Activated naive CD4-positive, alpha-beta T cell treated with Interleukin-2 at 50 U/mL for 16 hours (primary cell): ENCODE data around the gene UBE2C.
"Not testable (repeated sequence)": the region's sequence is repeated elsewhere in the genome, so short reads cannot be mapped to it uniquely, and the experiment has no call there.

Experiments
- DNase-seq: peaks from one replicate; pipeline ENCODE4 v3.0.0-alpha.2; 2020

Gene UBE2C

GRCh38 chr20:45798935-45799642, 13.4 kb upstream of the UBE2C start:
- peak; percentile 62 for DNase-seq

DNA sequence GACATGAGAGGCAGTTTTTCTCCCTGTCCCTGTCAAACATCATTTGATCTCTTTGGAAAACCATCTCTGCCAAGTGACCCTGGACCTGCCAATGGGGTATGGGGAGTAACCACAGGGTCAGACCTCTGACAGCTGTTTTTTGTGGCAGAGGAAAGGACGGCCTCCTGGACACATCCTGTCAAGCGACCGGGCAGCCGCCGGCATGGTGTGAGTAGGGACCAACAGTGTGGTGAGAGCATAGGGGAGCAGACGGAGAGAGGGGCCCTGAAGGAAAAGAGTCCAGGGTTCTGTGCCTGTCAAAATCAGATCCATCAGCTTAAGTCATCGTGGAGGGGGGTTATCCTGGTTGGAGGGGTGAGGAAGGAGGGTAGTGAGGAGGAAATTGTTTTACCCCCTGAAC, 10.6 kb upstream of the UBE2C start:
- no peak for DNase-seq

DNA sequence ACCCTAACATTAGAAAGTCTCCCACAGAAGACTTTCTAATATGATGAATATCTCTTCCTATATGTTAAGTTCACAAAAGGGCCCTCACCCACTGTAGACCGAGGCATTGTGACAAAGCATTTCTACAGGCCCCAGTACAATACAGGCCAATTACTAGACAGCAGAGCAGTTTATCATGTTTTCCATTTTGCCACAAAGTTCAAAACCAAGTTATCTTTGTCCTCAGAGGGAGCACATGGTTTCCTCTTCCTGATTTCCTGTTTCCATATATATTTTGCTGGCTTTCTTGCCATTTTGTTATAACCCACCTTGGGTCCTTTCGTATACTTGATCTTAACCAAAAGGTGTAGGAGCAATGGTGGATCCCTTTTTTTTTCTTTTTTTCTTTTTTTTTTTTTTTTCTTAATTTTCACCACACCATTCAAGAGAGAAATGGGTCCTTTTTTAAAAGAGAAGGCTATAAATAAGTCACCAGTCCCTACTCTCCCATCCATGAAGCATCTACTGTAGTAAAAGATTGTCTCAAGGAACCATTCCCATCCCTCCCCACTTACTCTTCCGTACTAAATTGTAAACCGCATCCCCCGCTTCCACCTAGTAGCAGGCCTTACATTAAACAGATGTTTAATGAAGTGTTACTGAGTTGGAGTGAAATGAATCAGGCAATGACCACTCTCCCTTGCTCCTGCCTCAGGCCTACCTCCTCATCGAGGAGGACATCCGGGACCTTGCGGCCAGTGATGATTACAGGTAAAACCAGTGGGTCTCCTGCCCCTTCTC, 2.1 kb upstream of the UBE2C start:
- DNase-seq, result no peak

DNA sequence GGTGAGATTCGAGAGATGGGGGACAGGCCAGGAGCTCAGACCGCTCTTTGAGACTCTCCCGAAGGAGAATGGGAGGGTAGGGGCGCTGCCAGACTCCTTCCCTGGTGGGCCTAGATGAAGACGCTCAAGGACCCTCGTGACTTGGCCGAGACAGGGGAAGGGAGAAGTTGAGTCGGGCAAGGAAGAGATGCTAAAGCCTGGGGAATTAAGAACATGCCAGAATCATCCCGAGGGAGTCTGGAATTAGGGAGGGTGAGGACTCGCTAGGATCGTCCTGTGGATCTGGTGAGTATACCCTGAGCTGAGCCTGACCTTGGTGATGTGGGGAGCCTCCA, 529 bp downstream of the UBE2C start:
- DNase-seq, result no peak

DNA sequence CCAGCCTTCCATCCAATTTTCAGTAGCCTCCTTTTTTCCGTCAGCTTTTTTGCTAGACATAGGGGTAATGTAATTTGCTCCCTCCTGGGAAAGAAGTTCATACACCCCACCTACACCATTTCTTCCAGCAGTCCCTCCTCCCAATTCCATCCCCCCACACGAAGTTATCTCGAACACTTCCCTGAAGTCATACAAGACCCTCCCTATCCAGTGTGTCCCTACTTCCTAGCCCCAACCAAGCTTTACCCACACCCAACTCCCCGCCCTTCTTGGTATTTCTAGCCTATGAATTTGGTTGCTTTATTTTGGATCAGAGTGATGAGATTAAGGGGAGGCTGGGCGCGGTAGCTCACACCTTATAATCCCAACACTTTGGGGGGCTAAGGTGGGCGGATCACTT, 1.0 kb downstream of the UBE2C start:
- no peak for DNase-seq

- DNase-seq, result no peak
These were observed 1.9 kb downstream of the UBE2C start for GRCh38 chr20:45814314-45814713.

DNA sequence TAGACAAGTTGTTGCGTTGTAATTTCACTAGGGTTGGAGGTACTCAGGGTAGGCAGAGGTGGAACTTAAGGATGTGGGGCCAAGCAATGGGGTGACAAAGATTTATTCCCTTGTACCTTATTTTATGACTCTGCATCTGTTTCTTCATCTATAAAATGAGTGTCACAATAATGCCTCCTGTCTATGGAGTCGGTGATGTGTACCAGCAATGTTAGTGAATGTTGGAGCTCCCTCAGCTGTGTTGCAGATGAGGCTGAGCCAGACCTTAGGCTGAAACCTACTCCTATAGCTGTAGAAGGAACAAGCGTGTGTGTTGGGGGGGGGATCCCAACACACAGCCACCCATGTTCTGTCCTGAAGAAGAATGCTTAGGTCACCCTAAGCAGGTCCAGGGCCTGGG, 4.5 kb downstream of the UBE2C start:
- DNase-seq, result no peak

DNA sequence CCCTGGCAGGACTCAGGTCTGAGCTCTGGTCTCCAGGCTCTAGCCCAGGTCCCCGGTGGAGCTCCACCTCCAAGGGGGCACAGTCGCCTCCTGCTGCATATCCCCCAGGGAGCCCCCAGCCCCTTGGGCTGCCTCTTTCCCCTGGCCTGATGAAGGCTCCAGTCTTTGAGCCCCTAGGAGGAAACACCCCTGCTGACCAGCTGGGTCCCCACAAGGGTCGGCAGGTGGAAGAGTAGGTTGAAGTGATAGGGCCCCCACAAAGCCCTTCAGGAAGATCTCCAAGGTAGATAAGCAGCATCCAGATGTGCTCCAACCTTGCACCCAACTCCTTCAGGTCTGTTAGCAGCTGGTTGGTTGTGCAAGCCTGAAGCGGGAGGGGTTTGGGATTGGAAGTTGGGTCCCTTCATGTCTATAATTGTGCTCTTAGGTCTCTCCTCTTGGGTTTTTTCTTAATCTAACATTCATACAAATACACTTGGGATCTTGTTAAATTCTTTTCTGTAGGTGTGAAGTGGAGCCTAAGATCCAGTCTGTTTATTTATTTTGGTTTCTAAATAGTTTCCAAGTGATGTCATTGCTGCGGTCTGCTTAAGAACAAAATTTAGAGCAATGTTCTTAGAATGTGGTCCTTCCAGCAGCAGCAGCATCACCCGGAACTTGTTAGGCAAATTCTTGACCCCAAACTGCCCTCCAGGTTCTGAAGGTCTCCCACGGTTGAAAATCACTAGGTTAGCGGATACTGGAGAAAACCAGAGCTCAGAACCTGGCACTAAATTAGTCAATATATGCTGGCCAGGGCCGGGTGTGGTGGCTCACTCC, 5.1 kb downstream of the UBE2C start:
- no peak for DNase-seq

DNA sequence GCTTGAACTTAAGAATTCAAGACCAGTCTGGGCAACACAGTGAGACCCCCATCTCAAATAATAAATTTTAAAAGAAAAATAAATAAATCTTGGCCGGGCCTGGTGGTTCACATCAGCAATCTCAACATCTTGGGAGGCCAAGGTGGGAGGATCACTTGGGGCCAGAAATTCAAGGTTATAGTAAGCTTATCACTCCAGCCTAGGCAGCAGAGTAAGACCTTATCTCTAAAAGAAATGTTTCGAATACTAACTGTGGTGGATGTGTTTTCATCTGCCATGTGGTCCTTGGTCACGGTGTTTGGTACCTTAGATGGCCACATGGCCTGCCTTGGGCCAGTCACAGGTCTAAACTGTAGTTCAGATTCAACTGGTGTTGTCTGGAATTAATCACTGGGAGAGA, 5.8 kb downstream of the UBE2C start:
- no peak for DNase-seq

GRCh38 chr20:45819466-45819865, 7.0 kb downstream of the UBE2C start:
- DNase-seq, result no peak

GRCh38 chr20:45821947-45822346, 9.5 kb downstream of the UBE2C start:
- DNase-seq, result no peak

GRCh38 chr20:45822857-45823256, 10.4 kb downstream of the UBE2C start:
- DNase-seq, result no peak

DNA sequence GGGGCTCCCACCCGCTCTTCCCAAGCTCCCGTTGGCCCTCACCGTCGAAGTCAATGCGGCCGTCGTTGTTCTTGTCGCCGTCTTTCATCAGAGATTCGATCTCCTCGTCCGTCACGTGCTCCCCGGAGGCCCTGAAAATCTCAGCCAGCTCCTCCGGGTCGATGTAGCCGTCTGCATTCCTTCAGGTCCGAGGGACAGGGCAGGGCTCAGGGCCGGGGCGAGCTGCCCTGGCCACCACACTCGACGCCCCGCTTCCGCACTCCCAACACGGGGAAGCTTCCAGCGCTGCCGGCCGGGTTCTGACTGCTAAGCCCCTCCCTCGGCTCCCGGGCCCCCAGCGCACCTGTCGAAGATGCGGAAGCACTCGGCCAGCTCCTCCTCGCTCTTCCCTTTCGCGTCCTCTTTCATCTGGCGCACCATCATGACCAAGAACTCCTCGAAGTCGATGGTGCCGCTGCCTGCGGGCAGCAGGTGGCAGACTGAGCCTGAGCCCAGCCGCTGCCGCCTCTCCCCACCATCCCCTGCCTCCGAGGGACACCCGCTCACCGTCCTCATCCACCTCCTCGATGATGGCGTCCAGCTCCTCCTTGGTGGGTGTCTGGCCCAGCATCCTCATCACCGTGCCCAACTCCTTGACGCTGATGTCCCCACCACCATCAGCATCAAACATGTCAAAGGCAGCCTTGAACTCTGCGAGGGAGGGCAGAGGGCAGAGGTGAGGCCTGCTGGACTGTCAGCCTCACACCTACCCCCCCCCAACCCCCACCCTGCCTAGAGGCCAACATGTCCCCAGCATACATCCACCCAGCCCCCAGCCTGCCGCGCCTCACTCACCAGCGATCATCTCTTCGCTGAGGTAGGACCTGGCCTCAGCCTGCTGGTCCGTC, 11.7 kb downstream of the UBE2C start:
- peak; percentile 58 for DNase-seq

DNA sequence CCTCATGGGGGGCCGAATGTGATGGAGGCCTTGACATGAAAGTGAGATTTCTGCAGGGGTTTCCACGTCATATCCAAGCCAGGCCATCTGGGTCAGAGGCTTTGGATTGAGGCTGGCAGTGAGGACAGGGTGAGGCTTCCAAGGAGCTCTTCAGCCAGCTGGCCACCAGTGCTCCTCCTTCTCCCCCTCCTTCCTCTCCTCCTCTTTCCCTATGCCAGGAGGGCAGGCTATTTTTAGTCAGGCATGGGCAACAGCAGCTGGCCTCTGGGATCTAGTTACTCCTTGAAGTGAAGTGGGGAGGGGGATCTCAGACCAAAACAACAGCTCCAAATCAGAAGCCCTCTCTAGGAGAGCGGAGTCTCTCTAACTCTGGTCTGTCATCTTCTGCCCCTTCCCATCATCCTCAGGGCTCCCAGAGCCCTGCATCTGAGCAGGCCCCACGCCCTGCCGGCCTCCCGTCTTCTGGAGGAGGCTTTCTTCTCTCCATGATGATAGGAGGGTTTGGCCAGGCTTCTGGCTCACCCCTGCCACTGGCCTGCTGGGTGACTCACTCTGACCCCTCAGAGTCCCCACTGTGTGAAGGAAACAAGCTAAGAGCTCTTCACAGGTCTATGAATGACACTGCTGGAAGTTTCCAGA, 14.1 kb downstream of the UBE2C start:
- no peak for DNase-seq

DNA sequence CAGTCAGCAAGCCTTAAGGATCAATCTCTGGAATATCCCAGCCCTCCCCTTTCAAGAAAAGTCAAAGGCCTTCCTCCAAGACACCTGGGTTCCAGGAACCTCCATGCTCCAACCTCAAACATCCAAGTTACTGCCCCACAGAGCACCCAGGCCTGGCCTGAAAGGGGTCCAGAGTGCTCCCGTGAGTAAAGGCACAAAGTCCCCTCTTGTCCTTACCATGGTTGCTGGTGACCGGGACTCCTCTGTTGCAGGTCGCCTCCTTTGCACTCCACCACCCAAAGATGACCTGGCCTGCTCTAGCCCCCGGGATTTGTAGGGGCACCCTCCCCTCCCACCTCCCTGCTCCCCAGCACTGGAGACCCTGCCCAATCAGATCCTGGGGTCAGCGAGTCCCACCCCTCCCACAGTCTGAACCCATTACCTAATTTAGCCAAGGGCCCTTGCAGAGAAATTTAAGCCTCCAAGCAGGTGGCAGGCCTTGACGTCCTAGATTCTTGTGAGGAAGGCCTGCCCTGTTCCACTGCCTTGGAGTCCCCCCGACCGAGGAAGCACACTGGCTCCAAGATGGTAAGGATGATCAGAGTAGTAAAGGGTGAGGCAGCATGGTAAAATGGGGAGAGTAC, 14.7 kb downstream of the UBE2C start, which contains the start of gene TNNC2:
Gene TNNC2 (minus strand): TSS at position 283 of the 623 bp plus-strand sequence. CDS start 64 bp downstream, at position 219.
- no peak for DNase-seq

GRCh38 chr20:45827712-45828111, 15.3 kb downstream of the UBE2C start:
- DNase-seq, result no peak

GRCh38 chr20:45828589-45828988, 16.1 kb downstream of the UBE2C start:
- no peak for DNase-seq

DNA sequence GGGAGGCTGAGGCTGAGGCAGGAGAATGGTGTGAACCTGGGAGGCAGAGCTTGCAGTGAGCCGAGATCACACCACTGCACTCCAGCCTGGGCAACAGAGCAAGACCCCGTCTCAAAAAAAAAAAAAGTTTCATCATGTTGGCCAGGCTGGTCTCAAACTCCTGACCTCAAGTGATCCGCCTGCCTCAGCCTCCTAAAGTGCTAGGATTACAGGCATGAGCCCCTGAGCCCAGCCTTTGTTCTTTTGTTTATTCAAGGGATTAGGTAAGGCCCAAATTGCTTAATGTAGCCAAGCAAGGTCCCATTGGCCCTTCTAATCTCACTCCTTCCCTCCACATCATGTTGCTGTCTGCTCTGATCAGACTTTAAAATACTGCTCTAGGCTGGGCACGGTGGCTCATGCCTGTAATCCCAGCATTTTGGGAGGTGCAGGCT, 17.2 kb downstream of the UBE2C start:
- not testable (repeated sequence) for DNase-seq

GRCh38 chr20:45832619-45833018, 20.2 kb downstream of the UBE2C start:
- DNase-seq, result no peak

- peak; percentile 24 for DNase-seq
These were observed 20.8 kb downstream of the UBE2C start, which contains the start of gene SNX21 for GRCh38 chr20:45833030-45833882. Gene SNX21, plus strand, starts transcription at chr20:45833799. Its CDS starts 121 bp downstream, at chr20:45833920.
